ENCODE measurements around the gene CBR4. TPM values are rescaled to one million over a fixed set of nuclear protein-coding genes. Genes with fewer than 3 reads are reported as not detected.
"Not testable (repeated sequence)": the region's sequence is repeated elsewhere in the genome, so short reads cannot be mapped to it uniquely, and the experiment has no call there.

Gene CBR4
- total and polyA plus RNA-seq, 2 donors (not counting 3 experiments of a cell fraction or from before 2014, with no cell fraction given), result 4.8 to 26.3 TPM

DNA sequence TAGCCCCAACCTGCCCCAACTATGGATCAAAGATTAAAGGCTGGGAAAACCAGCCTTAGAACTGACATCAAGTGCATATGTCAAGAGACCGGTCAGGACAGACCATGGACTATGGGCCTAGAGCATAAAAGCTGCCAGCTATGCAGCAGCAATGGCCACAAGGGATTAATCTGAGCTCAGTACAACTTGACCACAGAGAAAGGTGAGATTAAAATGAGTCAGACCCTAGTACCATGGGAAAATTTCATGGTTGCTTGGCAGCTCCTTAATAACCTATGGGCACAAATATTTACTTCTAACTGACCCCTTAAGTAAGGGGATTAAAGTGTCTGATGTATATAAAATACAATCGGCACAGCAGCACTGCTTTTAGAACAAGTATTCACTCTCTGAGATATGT, 54.4 kb downstream of the CBR4 start:
- ChIA-PET CTCF (interaction anchor here (1.1 to 2.0 kb wide), 3 partner anchors 9 to 601 kb away, joined by 3 to 8 read pairs (median 5); no protein-coding TSS in a partner anchor), POLR2A (no interaction called here)
- Histone ChIP-seq H3K9me3 (replicated peaks; ENCODE audit: control insufficient read depth, insufficient read depth, low read length) (no peaks in the 10 kb centered on the region), H3K27me3 (ENCODE audit: control insufficient read depth in 2 of 2, insufficient read depth in 2 of 2, low read length in 2 of 2) (no peaks in the 10 kb centered on the region), H2AFZ (ENCODE audit: low read depth, low read length) (no peak overlapping the region), H3K4me1 (ENCODE audit: control insufficient read depth, extremely low read depth, insufficient read depth, low read length) (no peaks in the 10 kb centered on the region), H4K20me1 (replicated peaks; ENCODE audit: control insufficient read depth, extremely low read depth, insufficient read depth, low read length) (no peaks in the 10 kb centered on the region), H3K4me3 (replicated peaks in 1 of 3; ENCODE audit: insufficient read depth in 1 of 3, low read depth in 1 of 3, low read length in 3 of 3) (no peak overlapping the region), H3K9me1 (replicated peaks; ENCODE audit: control insufficient read depth, extremely low read depth, insufficient read depth, low read length) (no peaks in the 10 kb centered on the region), H3K4me2 (ENCODE audit: insufficient read depth, low read length) (no peak overlapping the region), H3K36me3 (ENCODE audit: control insufficient read depth in 2 of 2, extremely low read depth in 1 of 2, insufficient read depth in 2 of 2, low read length in 2 of 2) (no peaks in the 10 kb centered on the region), H3K79me2 (ENCODE audit: control insufficient read depth, insufficient read depth, low read length) (no peaks in the 10 kb centered on the region), H3K9ac (replicated peaks; ENCODE audit: extremely low read depth, insufficient read depth, low read length) (no peak overlapping the region), H3K27ac (ENCODE audit: insufficient read depth, low read depth, low read length) (no peak overlapping the region)
- intact Hi-C loops (cut with micrococcal nuclease), result no loop called here
- dilution Hi-C loops (cut with MboI; ENCODE audit: extremely low pct_ligation_motif_present, low sequenced_read_pairs), result no loop called here
- TF ChIP-seq, protein P1, sequence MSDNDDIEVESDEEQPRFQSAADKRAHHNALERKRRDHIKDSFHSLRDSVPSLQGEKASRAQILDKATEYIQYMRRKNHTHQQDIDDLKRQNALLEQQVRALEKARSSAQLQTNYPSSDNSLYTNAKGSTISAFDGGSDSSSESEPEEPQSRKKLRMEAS (IDR thresholded peaks at IDR 0.05; ENCODE audit: insufficient read depth, insufficient read length), result no peak
- TF ChIP-seq POLR2AphosphoS5 (IDR thresholded peaks at IDR 0.05; ENCODE audit: insufficient read depth, low read depth, low read length) (no peak), JUN (IDR thresholded peaks at IDR 0.05; ENCODE audit: borderline replicate concordance, insufficient read depth, insufficient read length, low read depth) (no peak), MYC (IDR thresholded peaks at IDR 0.05; ENCODE audit: low read depth, low read length) (no peak), FOS (IDR thresholded peaks at IDR 0.05; ENCODE audit: borderline replicate concordance, insufficient read depth, low read length) (no peak), EZH2 (IDR thresholded peaks at IDR 0.05; ENCODE audit: borderline replicate concordance, low read depth, low read length, severe bottlenecking) (no peak), GATA2 (IDR thresholded peaks at IDR 0.05; ENCODE audit: insufficient read depth, insufficient read length, low read depth, low read length) (no peak), POLR2A (IDR thresholded peaks at IDR 0.05; ENCODE audit: low read depth, low read length) (no peak)
- TF ChIP-seq, protein P2, sequence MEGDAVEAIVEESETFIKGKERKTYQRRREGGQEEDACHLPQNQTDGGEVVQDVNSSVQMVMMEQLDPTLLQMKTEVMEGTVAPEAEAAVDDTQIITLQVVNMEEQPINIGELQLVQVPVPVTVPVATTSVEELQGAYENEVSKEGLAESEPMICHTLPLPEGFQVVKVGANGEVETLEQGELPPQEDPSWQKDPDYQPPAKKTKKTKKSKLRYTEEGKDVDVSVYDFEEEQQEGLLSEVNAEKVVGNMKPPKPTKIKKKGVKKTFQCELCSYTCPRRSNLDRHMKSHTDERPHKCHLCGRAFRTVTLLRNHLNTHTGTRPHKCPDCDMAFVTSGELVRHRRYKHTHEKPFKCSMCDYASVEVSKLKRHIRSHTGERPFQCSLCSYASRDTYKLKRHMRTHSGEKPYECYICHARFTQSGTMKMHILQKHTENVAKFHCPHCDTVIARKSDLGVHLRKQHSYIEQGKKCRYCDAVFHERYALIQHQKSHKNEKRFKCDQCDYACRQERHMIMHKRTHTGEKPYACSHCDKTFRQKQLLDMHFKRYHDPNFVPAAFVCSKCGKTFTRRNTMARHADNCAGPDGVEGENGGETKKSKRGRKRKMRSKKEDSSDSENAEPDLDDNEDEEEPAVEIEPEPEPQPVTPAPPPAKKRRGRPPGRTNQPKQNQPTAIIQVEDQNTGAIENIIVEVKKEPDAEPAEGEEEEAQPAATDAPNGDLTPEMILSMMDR (IDR thresholded peaks at IDR 0.05; ENCODE audit: extremely low read depth in 1 of 2, insufficient read depth in 1 of 2, low read depth in 1 of 2, low read length in 2 of 2), result no peak
- FAIRE-seq (no peak), DNase-seq (ENCODE audit: low read depth, low spot score) (no peak)
- BruUV-seq (replicated peaks), result no TSS peak

DNA sequence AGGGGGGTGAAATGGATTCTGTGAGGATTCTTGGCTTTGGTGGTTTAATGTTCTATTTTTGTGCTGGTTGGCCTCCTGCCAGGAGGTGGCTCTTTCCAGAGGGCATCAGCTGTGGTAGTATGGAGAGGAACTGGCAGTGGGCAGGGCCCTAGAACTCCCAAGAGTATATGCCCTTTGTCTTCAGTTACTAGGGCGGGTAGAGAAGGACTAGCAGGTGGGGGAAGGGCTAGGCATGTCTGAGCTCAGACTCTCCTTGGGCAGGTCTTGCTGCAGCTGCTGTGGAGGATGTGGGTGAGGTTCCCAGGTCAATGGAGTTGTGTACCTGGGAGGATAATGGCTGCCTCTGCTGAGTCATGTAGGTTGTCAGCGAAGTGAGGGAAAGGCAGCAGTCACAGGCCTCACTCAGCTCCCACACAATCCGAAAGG, 57.2 kb downstream of the CBR4 start:
- H3K36me3 ChIP-seq (ENCODE audit: control insufficient read depth in 2 of 2, extremely low read depth in 1 of 2, insufficient read depth in 2 of 2, low read length in 2 of 2); H3K4me2 ChIP-seq (ENCODE audit: insufficient read depth, low read length); BruUV-seq (replicated peaks); H3K9ac ChIP-seq (replicated peaks; ENCODE audit: extremely low read depth, insufficient read depth, low read length); H3K27ac ChIP-seq (ENCODE audit: insufficient read depth, low read depth, low read length); H3K4me3 ChIP-seq (replicated peaks in 1 of 3; ENCODE audit: insufficient read depth in 1 of 3, low read depth in 1 of 3, low read length in 3 of 3); POLR2A ChIA-PET; H3K9me3 ChIP-seq (replicated peaks; ENCODE audit: control insufficient read depth, insufficient read depth, low read length); H3K27me3 ChIP-seq (ENCODE audit: control insufficient read depth in 2 of 2, insufficient read depth in 2 of 2, low read length in 2 of 2); H4K20me1 ChIP-seq (replicated peaks; ENCODE audit: control insufficient read depth, extremely low read depth, insufficient read depth, low read length); H3K9me1 ChIP-seq (replicated peaks; ENCODE audit: control insufficient read depth, extremely low read depth, insufficient read depth, low read length); H2AFZ ChIP-seq (ENCODE audit: low read depth, low read length); DNase-seq (ENCODE audit: low read depth, low spot score); H3K79me2 ChIP-seq (ENCODE audit: control insufficient read depth, insufficient read depth, low read length); dilution Hi-C loops (cut with MboI; ENCODE audit: extremely low pct_ligation_motif_present, low sequenced_read_pairs); FAIRE-seq; intact Hi-C loops (cut with micrococcal nuclease); H3K4me1 ChIP-seq (ENCODE audit: control insufficient read depth, extremely low read depth, insufficient read depth, low read length): not testable (repeated sequence)
- CTCF ChIA-PET, result interaction anchor here (0.8 kb wide), 1 partner anchor 20 kb away, joined by 4 read pairs; no protein-coding TSS in a partner anchor
